ENCODE results near the gene KLHDC10.
"Not testable (repeated sequence)": the region's sequence is repeated elsewhere in the genome, so short reads cannot be mapped to it uniquely, and the experiment has no call there.

Gene KLHDC10

GRCh38 chr7:130142654-130143333 is 72.5 kb downstream of the KLHDC10 start:
- no peak for DNase-seq

- no peak for DNase-seq
These were observed 73.0 kb downstream of the KLHDC10 start for GRCh38 chr7:130143334-130143732.

DNA sequence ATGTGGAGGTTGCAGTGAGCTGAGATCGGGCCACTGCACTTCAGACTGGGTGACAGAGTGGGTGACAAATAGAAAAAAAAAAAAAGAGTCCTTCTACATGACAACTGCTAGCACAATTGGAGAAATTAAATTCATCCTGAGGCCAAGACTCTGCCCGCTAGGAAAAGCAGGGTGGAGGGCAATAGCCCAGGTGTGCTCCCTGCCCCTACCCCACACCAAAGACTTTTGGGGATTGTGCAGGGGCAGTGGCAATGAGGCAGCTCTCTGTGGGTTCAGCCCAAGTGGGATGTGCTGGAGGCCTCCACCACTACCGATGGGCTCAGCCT is 73.6 kb downstream of the KLHDC10 start:
- no peak for DNase-seq

DNA sequence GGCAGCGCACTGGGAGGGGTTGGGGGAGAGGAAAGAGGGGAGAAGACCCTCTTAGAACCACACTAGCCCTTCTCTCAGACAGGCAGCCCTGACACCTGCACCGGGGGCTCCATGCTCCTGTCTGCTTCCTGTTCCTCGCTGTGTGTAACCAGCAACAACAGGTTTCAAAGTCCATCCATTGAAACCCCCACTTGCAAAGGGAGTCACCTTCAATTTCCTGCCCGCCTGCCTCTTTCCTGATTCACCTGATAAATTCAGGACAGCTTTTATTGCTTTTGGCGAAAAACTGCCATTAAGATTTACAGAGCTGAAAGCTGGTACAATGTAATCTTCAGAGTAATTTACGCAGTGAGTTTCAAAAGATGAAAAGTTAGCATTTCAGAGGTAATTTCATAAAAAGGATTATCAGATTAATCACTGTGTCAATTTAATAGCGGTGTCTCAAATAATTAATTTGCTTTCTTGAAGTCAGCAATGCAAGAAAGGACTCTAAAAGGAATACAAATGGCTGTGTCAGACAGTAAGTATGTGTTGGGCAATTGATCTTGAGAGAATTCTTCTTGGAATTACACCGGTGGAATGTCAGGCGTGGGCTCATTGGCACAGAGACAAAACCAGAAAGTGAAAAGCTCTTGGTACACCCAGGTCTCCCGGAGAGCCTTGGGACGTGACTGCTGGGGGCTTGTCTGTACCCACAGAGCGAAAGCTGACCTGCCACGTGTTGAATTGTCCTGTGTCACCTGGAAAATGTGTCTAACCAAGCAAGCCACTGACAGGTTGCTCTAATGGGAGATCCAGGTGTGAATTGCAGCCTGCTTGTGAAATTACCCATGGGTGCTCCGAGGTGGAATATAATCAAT is 74.2 kb downstream of the KLHDC10 start:
- DNase-seq: no peak

GRCh38 chr7:130145424-130146100 is 75.2 kb downstream of the KLHDC10 start:
- no peak for DNase-seq

- DNase-seq: not testable (repeated sequence)
These were observed 75.8 kb downstream of the KLHDC10 start for GRCh38 chr7:130146142-130146541.

DNA sequence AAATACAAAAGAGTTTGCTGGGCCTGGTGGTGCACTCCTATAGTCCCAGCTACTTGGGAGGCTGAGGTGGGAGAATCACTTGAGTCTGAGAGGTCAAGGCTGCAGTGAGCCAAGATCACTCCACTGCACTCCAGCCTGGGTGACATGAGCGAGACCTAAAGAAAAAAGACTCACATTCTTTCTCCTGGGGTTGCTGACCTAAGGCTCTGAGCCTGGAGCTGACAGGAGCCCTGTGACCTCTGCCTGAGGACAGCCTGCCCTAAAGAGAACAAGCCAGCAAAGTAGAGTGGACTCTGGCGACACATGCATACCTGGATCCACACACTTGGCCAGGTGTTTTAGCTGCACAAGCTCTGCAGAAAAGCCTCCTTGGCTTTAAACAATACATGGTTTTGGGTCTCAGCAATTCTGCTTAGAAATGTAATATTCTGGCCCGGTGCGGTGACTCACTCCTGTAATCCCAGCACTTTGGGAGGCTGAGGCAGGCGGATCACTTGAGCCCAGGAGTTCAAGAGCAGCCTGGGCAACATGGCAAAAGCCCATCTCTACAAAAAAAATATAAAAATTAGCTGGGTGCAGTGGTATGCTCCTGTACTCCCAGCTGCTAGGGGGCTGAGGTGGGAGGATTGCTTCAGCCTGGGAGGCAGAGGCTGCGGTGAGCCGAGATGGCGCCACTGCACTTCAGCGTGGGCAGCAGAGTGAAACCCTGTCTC is 76.5 kb downstream of the KLHDC10 start:
- no peak for DNase-seq

GRCh38 chr7:130147710-130148325 is 77.5 kb downstream of the KLHDC10 start:
- no peak for DNase-seq

DNA sequence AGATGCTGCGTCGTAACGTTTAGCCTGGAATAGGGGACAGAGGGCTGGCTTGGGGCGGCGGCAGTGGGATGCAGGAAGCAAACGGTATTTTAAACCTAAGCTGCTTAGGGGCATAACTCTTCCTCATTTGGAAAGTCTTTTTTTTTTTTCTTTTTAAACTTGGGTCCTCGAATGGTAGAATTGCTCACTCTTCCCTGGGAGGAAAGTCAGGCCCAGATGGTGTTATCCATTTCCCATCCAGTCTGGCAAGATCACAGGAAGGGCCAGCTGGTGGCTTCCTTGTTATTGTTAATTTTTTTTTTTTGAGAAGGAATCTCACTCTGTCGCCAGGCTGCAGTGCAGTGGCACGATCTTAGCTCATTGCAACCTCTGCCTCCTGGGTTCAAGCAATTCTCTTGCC is 78.2 kb downstream of the KLHDC10 start:
- DNase-seq: no peak

DNA sequence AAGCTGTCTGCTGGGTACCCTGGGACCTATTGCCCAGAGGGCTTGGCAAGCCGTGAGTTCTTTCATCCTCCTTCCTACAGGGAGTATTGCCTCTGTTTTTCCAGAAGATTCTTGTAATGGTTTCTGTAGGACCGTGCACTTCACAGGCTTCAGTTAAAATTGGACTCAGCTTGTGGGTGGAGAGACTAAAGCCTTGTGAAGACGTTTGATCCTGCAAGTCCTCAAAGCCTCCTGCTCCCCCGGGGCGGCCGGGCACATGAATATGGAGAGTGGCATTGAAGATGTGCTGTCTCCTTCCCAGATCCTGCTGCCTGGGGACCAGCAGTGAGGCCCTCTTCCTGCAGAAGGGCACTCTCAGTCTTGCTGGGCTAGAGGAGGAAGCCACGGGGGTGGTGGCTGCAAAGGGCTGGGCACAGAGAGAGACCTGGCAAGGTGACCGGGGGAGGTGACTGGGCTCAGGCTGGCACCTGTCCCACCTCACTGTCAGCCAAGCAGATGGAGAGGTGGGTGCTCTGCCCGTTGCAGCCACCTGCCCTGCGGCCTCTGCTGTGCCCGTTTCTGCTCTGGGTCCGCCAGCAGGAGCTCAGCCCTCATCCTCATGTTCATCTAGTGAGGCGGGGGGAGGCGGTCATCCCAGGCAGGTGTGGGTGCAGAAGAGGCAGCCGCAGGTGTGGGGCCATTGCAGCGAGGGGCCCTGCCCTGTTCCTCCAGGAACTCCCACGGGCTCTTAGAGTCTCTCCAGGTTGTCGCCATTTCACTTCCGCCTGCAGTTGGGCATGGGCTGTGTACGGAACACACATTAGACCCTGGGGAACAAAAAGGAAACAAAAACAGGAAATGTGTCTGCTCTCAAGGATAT is 79.2 kb downstream of the KLHDC10 start:
- DNase-seq: no peak

DNA sequence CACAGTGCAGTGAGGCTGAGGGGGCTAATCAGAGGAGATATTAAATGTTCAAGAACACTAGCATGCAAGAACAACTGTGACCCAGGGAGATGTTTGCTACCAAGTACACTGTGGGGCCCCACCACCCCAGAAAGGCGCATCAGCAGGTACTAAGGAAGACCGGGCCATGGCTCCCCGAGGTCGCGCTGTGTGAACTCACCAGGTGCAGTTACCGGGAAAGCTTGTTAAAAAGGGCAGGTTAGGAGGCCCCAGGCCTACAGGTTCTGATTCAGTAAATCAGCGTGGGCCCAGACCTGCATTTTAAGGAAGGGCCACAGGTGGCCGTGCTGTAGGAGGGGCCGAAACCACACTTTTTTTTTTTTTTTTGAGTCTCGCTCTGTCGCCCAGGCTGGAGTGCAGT is 80.3 kb downstream of the KLHDC10 start:
- DNase-seq: no peak

DNA sequence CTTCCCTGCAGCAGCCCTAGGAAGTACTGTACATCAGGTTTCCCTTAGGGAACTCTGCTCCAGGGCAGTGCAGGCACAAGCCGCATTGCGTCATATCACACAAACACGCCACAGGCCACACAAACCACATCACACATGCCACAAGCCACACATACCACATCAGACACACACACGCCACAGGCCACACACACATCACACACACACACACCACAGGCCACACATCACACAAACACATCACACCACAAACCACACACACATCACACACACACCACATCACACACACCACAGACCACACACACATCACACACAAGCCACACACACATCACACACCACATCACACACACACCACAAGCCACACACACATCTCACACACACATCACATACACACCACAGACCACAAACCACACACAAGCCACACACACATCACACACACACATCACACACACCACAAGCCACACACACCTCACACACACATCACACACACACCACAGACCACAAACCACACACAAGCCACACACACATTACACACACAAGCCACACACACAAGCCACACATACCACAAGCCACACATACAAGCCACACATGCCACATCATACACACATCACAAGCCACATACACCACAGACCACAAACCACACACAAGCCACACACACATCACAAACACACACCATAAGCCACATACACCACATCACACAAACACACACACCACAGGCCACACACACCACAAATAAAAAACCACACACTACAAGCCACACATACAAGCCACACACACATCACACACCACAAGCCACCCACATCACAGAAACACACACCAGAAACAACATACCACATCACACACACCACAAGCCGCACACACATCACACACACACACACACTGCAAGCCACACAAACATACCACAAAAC is 81.5 kb downstream of the KLHDC10 start:
- no peak for DNase-seq

GRCh38 chr7:130152493-130153210 is 82.3 kb downstream of the KLHDC10 start:
- no peak for DNase-seq

DNA sequence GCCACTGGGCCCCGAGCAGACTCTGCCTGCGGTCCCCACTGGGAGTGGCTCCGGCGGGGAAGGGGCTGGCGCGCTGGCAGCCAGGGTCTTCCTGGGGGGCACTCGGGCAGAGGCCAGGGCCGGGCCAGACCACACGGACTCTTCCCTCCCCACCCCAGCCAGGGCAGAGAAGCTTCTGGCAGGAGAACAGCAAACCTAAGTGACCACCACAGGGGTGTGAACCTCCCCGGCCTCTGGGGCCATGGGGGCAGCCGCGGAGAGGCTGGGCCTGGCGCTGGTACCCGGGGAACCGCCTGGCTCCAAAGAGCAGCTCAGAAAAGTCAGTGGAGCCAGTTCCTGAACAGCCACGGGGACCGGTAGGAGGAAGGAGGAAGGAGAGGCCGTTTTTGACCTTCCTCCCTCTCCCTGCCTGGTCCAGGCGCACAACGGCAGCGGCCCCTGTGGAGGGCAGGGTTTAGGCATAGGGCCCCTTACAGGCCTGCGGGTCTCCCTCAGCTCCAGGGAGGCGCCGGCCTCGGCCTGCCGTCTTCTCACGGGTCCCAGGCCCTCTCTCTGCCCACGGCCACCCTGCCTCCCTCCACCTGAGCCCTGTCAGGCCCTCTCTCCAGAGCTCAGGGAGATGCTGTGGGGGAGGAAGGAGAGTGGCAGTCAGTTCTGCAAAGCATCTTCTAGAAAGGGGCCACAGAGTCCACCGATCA is 83.0 kb downstream of the KLHDC10 start:
- DNase-seq: no peak

DNA sequence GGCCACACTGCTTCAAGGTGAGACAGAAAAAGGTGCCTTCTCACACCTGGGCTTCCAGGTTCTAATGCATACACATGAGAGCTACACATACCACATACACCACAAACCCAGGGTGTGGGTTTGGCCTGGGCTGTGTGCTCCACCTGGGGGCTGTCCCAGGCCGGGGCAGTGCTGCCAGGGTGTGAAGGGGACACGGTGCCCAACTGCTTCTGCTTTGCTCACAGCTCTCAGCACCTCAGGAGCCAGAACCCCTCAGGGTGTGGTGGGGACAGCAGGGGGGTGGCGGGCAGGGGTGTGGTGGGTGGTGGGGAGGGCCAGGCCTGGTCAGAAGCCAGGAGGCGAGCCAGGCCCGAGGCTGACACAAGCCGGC is 83.8 kb downstream of the KLHDC10 start:
- DNase-seq: no peak

DNA sequence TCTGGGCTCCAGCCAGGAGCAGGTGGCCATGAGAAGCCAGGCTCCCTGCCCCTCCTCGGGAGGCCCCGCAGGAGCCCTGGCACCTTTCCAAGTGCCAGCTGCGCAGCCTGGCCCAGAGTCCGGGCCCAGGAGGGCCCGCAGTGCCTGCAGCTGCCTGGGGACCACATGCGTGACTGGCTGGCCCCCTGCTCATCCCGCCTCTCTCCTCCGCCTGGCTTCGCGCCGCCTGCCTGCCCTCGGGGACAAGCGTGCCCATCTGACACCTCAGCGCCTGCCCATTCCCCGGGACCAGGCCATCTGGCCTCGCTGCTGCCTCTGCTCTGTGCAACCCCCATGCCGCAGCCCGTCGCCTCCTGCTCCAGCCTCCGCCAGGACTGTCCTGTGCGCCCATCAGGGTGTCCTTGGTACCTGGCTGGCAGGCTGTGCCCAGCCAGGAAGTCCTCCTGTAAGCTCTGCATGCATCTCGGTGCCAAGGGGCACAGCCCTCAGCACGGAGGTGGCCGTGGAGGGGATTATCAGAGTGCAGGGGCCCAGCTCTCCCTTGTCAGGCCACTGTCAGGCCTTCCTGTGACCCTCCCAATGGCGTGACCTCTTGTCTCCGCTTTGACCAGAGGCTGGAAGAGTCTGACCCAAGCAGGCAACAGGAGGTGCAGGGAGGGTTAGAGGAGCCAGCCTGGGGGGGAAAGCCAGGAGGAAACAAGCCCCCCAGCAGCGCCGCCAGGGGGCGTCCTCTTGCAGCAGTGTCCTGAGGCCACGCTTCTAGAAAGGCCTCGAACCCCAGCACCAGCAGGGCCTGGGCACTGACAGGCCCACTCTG is 84.4 kb downstream of the KLHDC10 start:
- DNase-seq: no peak

DNA sequence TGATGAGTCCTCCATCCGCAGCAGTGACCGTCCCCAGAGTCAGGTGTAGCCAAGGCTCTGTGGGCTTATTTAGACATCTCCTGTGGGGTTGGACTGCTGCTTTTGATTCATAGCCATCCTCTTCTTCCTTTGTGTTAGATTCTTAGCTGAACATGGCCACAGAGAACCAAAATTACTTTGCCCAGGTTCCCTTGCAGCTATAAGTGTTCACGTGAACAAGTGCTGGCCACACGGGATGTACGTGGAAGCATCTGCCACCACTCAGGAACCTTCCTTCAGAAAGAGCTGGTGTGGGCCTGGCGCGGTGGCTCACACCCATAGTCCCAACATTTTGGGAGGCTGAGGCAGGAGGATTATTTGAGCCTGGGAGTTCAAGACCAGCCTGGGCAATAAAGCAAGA is 85.8 kb downstream of the KLHDC10 start:
- DNase-seq: no peak

- no peak for DNase-seq
These were observed 87.4 kb downstream of the KLHDC10 start for GRCh38 chr7:130157700-130158099.

- DNase-seq: no peak
These were observed 89.7 kb downstream of the KLHDC10 start for GRCh38 chr7:130160023-130160422.

All from NK-92 treated with Interleukin-12 subunit alpha and Interleukin-12 subunit beta, amount 100 ng/mL, for 24 hours (cell line).